Naive thymus-derived CD8-positive, alpha-beta T cell (primary cell): Measurements from ENCODE around the gene NPY4R2. TPM values are rescaled to one million over a fixed set of nuclear protein-coding genes. Genes with fewer than 3 reads are reported as not detected.
"Not testable (repeated sequence)": the region's sequence is repeated elsewhere in the genome, so short reads cannot be mapped to it uniquely, and the experiment has no call there.

ENCODE experiments used
- ATAC-seq, 2 donors: fragments of 150-1000 bp; cut with Tn5 transposase in 1 of 2; sonication (Bioruptor Pico), chemical (Tn5 transposase) in 1 of 2; 1 replicate in 1 of 2; 2 replicates in 1 of 2; pipeline ENCODE4 v1.10.0; 2021; ENCODE audit warnings: mild to moderate bottlenecking in 2 of 2, moderate library complexity in 2 of 2
- POLR2A ChIA-PET: fragments of 350-600 bp; sonication (Branson Sonifier 250); formaldehyde crosslinking; loops from one replicate; lab custom pipeline; 2021; ENCODE audit warnings: antibody characterized with exemption; lab: Charles Lee
- DNase-seq, 10 donors: peaks; one replicate each; pipeline versions ENCODE4 v3.0.0 to v3.0.0-alpha.2; 2020 to 2022
- H3K27ac Mint-ChIP-seq, 10 donors: one replicate each; pipeline ENCODE4 v1.8.0; 2020 to 2022; ENCODE audit warnings: mild to moderate bottlenecking in 10 of 10, mixed read lengths in 10 of 10, moderate library complexity in 4 of 10, inconsistent platforms in 1 of 10
- H3K27me3 Mint-ChIP-seq, 5 donors: one replicate each; pipeline ENCODE4 v1.8.0; 2021 to 2022; ENCODE audit warnings: mixed read lengths in 5 of 5
- H3K36me3 Mint-ChIP-seq, 3 donors: one replicate each; pipeline ENCODE4 v1.8.0; 2020 to 2022; ENCODE audit warnings: mixed read lengths in 3 of 3, mild to moderate bottlenecking in 2 of 3, inconsistent platforms in 1 of 3
- H3K4me1 Mint-ChIP-seq, 4 donors: one replicate each; pipeline ENCODE4 v1.8.0; 2021 to 2022; ENCODE audit warnings: mixed read lengths in 4 of 4
- H3K4me3 Mint-ChIP-seq, 10 donors: one replicate each; pipeline ENCODE4 v1.8.0; 2020 to 2022; ENCODE audit warnings: mild to moderate bottlenecking in 10 of 10, mixed read lengths in 10 of 10, moderate library complexity in 6 of 10, inconsistent platforms in 1 of 10
- H3K9me3 Mint-ChIP-seq, 9 donors: one replicate each; pipeline ENCODE4 v1.8.0; 2020 to 2022; ENCODE audit warnings: mixed read lengths in 9 of 9, mild to moderate bottlenecking in 3 of 9, inconsistent platforms in 1 of 9, moderate library complexity in 1 of 9
- polyA plus RNA-seq, 3 donors: library from polyadenylated mRNA; unstranded; fragments of 300-500 nt; fragmentation: Illumina TruSeq; gene quantifications; one replicate each; pipeline ENCODE4 v1.2.3, GENCODE V29; 2021
- total RNA-seq, 8 experiments: library from RNA in 2 of 8; stranded (reverse) in 2 of 8; gene quantifications; one replicate each; pipeline ENCODE4 v1.2.3 and lab custom pipeline; 2021 to 2026

NPY4R2 gene
- total and polyA plus RNA-seq, 5 experiments from 2014 or later, result not detected

DNA sequence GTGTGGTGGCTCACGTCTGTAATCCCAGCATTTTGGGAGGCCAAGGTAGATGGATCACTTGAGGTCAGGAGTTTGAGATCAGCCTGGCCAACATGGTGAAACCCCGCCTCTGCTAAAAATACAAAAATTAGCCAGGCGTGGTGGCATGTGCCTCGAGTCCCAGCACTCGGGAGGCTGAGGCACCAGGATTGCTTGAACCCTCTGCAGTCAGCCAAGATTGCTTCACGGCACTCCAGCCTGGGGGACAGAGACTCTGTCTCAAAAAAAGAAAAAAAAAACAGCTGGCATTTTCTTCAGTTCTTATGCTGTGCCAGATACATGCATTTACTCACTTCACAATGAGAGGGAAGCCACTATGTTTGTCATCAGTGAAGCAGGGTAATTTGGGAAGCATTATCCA, 22.9 kb downstream of the NPY4R2 start:
- DNase-seq, H3K27me3 Mint-ChIP-seq, H3K4me1 Mint-ChIP-seq, ATAC-seq, H3K36me3 Mint-ChIP-seq, H3K27ac Mint-ChIP-seq, H3K9me3 Mint-ChIP-seq, H3K4me3 Mint-ChIP-seq, POLR2A ChIA-PET: not testable (repeated sequence)

DNA sequence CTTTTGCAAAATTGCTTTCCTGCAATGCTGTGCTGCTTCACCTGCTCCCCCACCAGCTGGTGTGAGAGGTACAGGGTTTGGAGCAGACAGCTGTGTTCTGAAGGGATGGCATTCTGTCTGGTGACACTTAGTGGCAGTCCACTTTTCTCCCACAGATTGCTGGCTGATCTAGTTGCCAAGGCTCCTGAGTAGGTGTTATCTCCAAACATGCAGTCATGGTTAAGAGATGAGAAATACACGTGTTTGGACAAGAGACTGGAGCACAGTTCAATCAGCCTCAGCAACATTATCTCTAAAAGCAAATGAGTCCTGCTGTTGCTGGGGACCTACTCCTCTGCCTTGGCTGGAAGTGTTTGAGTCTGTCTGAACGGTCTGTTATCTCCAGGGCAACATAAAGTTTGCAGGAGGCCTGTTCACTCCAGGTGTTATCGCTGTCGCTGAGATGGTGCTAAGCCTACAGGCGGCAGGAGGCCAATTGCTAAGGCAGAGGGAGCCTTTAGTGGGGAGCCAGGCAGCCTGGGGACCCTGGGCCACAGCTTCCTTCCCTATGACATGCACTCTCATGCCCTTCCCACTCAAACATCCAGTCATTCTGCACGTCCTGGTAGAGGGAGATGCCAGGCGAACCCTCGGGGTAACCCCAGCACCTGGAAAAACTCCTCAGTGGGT, 24.0 kb downstream of the NPY4R2 start:
- H3K27ac Mint-ChIP-seq, H3K27me3 Mint-ChIP-seq, H3K9me3 Mint-ChIP-seq, H3K36me3 Mint-ChIP-seq, DNase-seq, H3K4me3 Mint-ChIP-seq, ATAC-seq, H3K4me1 Mint-ChIP-seq, POLR2A ChIA-PET: not testable (repeated sequence)

DNA sequence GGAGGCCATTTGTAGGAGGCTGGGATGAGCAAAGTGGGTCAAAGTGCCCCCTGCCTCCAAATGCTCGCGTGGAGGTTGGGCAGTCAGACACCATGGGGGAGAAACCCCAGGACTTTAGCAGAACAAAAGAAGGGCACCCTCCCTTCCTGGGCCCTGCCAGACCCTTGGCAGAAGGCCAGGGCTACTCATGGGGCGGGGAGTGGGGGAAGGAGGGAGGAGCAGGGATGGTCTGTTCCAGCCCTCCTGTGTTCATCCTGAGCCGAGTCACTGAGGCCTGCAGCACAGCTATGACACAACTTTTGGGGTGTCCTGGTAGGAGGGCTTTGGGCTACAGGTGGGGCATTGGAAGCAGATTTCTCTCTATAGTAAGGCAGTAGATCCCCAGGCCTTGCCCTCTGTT, 24.9 kb downstream of the NPY4R2 start:
- H3K36me3 Mint-ChIP-seq, H3K4me1 Mint-ChIP-seq, POLR2A ChIA-PET, H3K4me3 Mint-ChIP-seq, H3K27ac Mint-ChIP-seq, DNase-seq, H3K9me3 Mint-ChIP-seq, H3K27me3 Mint-ChIP-seq, ATAC-seq: not testable (repeated sequence)

DNA sequence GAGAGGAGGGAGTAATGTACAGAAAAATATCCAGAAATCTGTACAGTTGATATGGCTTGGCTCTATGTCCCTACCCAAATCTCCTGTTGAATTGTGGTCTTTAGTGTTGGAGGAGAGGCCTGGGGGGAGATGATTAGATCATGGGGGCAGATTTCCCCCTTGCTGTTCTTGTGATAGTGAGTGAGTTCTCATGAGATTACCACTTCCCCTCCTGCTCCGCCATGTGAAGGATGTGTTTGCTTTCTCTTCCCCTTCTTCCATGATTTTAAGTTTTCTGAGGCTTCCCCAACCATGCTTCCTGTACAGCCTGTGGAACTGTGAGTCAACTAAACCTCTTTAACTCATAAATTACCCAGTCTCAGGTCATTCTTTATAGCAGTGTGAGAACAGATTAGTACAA, 29.0 kb downstream of the NPY4R2 start:
- DNase-seq, ATAC-seq, H3K4me1 Mint-ChIP-seq, H3K27ac Mint-ChIP-seq, H3K36me3 Mint-ChIP-seq, H3K9me3 Mint-ChIP-seq, H3K4me3 Mint-ChIP-seq, POLR2A ChIA-PET: not testable (repeated sequence)
- H3K27me3 Mint-ChIP-seq, result peaks cover 0 to 12% (median 0%) of the 10 kb centered on the region in 5 donors

DNA sequence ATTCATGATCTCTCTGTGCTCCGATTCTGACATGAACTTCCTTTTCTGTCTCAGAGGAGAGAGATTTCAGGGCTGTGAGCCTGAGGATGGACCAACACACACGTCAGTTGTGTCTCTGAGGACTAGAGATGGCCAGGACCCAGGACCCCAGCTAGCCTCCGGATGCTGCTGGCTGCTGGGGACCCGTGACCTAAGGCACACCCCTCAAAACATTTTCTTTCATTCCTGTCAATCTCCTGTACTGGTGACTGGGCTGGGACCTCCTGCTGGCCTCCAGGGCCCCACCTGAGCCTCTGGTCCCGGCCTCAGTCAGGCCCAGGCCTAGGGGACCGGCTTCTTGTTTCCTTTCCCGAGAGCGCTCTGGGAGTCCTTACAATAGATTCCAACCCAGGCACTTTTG, 38.7 kb downstream of the NPY4R2 start:
- H3K36me3 Mint-ChIP-seq, H3K4me1 Mint-ChIP-seq, H3K4me3 Mint-ChIP-seq, H3K9me3 Mint-ChIP-seq, POLR2A ChIA-PET, ATAC-seq, H3K27me3 Mint-ChIP-seq, H3K27ac Mint-ChIP-seq: not testable (repeated sequence)
- peak in 1 of 10 donors; percentile 49 for DNase-seq

DNA sequence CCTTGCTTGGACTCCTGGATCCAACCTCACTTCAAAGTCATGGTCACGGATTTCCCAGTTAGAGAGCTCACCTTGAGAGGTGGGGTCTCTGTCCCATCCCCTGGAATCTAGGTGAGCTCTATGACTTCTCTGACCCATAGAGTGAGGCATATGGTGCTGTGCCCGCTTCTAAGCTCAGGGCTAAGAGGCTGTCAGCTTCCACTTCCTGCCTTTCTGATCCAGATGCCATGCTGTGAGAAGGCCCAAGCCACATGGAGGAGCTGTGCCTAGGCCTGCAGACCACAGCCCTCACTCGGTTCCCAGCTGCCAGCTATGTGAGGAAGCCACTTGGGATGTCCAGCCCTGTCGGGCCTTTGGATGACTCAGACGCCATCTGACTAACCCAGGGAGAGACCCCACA, 41.2 kb downstream of the NPY4R2 start:
- DNase-seq, H3K36me3 Mint-ChIP-seq, H3K27ac Mint-ChIP-seq, H3K4me1 Mint-ChIP-seq, POLR2A ChIA-PET, H3K9me3 Mint-ChIP-seq, H3K4me3 Mint-ChIP-seq, H3K27me3 Mint-ChIP-seq, ATAC-seq: not testable (repeated sequence)

DNA sequence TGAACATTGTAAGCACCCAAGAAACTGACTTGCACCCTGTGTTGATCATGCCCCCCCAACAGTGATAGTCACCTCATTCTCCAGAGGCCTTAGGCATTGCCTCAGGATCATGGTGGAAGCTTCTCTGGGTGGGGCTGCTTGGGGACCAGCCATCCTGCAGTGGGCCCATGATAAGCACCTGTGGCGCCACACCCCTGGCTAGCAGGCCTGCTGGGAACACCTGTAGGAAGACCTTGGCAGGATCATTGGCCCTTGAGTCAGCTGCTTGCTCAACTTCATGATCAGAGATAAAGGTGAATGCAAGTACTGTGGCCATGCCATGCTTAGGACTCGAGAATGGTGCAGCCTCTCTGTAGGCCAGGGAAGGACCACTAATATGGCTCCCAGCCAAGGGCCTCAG, 42.2 kb downstream of the NPY4R2 start:
- POLR2A ChIA-PET, ATAC-seq: not testable (repeated sequence)

DNA sequence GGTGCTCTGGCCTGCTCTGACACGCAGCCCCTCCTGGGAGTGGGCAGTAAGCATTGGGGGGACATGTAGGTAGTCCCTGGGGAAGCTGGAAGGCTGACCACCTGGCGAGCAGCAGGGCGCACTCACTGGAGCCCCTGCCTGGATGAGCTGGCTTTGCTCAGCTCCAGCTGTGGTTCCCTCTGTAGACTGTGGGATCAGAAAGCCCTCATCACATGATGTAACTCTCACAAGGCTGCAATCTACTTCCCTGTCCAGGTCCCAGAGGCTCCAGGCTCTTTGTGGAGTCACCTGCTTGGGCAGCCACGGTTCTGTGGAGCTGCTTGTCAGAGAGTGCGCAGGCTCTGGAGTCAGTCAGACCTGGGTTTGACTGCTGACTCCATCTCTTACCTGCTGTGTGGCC, 44.3 kb downstream of the NPY4R2 start:
- not testable (repeated sequence) for H3K27me3 Mint-ChIP-seq, H3K36me3 Mint-ChIP-seq

More for the DNA sequence above, 42.2 kb downstream of the NPY4R2 start:
- not testable (repeated sequence) for DNase-seq, H3K27ac Mint-ChIP-seq, H3K36me3 Mint-ChIP-seq, H3K4me1 Mint-ChIP-seq, H3K4me3 Mint-ChIP-seq, H3K27me3 Mint-ChIP-seq, H3K9me3 Mint-ChIP-seq

DNA sequence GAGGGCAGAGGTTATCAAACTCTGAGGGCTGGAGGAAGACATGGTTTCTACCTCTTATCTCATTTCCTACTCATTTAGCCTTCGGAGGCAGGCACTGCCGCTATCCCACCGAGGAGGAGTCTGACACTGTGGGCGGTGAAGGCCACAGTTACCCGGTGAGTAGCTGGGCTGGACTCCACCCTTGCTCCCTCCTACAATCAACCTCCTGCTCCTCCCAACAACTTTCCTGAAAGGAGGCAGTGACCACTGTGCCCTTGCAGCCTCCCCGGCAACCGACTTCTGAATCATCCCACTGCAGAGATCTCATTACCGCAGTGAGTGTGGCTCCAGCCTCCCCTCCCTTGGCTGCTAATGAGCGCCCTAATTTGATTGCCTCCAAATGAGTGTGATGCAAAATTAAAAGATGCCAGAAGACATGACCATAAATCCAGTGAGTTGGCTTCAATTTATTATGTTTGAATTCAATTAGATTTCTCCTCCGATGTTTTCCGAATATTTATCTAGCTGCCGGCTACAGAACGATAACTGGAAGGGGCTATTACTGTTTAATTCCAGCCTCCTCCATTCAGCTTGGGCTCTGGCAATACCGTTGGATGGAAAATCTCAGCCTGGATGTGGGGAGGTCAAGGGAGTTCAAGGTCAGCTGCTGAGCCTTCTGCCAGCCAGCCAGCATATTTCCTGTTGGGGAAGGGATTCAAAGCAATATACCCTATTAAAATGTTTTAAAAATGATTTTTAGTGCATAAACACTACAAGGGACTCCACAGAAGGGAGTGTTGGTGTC, 46.0 kb downstream of the NPY4R2 start:
- H3K4me1 Mint-ChIP-seq, H3K27ac Mint-ChIP-seq, H3K27me3 Mint-ChIP-seq, H3K4me3 Mint-ChIP-seq, ATAC-seq, H3K9me3 Mint-ChIP-seq, H3K36me3 Mint-ChIP-seq, DNase-seq, POLR2A ChIA-PET: not testable (repeated sequence)

More for the DNA sequence above, 44.3 kb downstream of the NPY4R2 start:
- H3K9me3 Mint-ChIP-seq, H3K27ac Mint-ChIP-seq, H3K4me3 Mint-ChIP-seq, POLR2A ChIA-PET, ATAC-seq, H3K4me1 Mint-ChIP-seq, DNase-seq: not testable (repeated sequence)

DNA sequence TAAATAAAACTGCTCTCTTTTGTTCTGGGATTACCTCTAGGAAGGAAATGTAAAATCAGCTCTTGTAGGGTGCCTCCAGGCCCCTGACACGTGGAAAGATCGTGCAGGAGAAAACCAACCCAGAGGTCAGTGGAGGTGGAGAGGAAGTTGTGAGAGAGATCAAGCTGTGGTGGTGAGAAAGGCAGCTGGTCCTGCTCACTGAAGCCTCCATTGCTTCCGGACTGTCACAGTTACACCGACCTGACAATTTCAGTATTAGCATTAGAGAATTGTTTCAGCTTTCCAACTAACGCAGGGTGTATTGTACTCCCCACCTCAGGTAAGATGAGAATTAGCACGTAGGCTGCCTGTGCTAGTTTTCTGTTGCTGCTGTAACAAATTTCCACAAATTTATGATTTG, 50.5 kb downstream of the NPY4R2 start:
- H3K9me3 Mint-ChIP-seq, H3K27me3 Mint-ChIP-seq, H3K4me3 Mint-ChIP-seq, DNase-seq, H3K4me1 Mint-ChIP-seq, ATAC-seq, H3K36me3 Mint-ChIP-seq, POLR2A ChIA-PET, H3K27ac Mint-ChIP-seq: not testable (repeated sequence)

DNA sequence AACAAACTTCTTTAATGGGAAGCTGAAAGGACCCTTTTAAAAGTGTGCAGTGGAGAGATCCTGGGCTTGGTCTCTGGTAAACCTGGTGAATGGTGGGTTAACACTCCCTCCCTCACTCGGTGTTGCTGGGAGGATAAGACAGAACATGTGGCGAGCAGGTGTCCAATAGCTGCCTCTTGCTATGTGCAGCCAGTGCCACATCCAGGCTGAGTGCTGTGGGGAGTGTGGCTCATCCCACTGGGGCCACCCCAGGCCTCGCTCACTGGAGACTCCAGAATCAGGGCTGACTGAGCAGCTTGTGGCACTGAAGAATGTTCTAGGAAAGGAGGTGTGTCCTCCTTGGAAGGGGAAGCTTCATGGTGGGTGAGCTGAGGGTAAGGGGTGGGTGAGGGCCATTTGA, 51.6 kb downstream of the NPY4R2 start:
- H3K27me3 Mint-ChIP-seq, H3K27ac Mint-ChIP-seq, H3K4me1 Mint-ChIP-seq, POLR2A ChIA-PET, H3K36me3 Mint-ChIP-seq, DNase-seq, ATAC-seq, H3K9me3 Mint-ChIP-seq, H3K4me3 Mint-ChIP-seq: not testable (repeated sequence)

DNA sequence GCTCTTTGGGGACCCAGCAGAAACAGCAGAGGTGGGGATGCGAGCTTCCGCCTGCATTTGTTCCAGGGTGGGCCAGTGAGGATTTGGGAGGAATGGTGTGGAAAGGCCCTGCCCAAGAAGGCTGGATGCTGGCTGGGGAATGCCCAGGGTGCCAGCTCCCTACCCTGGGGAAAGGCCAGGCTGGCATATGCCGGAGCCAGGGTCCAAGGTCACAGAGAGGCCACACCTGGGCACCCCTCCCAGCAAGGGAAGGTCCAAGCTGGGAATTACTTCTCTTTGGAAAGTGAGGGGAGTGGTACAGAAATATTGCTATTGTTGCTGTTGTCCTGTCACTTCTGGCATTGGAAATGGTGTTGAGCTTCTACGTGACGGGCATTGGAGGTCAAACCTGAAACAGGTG, 53.1 kb downstream of the NPY4R2 start:
- ATAC-seq, H3K36me3 Mint-ChIP-seq, H3K4me1 Mint-ChIP-seq, H3K27me3 Mint-ChIP-seq, H3K27ac Mint-ChIP-seq, H3K9me3 Mint-ChIP-seq, DNase-seq, POLR2A ChIA-PET, H3K4me3 Mint-ChIP-seq: not testable (repeated sequence)

DNA sequence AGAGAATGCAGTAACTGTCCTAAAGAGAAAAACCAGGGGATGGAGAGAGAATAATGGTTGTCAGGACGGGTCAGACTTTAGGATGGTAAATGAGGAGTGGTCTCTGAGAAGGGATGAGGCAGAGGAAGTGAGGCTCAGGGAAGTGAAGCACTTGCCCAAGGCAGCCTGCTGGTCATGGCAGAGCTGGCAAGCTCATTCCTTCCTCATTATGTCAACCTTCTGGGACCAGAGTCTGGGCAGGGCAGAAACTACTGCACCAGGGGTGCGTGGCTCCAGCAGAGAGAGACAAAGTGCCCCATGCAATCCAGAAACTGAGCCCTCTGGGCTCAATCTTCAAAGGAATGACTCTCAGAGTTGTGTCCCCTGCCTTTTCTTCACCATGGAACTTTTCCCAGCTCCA, 53.6 kb downstream of the NPY4R2 start:
- POLR2A ChIA-PET, DNase-seq, ATAC-seq: not testable (repeated sequence)

More for the DNA sequence above, 53.6 kb downstream of the NPY4R2 start:
- H3K36me3 Mint-ChIP-seq, H3K4me1 Mint-ChIP-seq, H3K27me3 Mint-ChIP-seq, H3K27ac Mint-ChIP-seq, H3K9me3 Mint-ChIP-seq, H3K4me3 Mint-ChIP-seq: not testable (repeated sequence)
